ENCODE measurements around the gene ARF5.

Gene ARF5

DNA sequence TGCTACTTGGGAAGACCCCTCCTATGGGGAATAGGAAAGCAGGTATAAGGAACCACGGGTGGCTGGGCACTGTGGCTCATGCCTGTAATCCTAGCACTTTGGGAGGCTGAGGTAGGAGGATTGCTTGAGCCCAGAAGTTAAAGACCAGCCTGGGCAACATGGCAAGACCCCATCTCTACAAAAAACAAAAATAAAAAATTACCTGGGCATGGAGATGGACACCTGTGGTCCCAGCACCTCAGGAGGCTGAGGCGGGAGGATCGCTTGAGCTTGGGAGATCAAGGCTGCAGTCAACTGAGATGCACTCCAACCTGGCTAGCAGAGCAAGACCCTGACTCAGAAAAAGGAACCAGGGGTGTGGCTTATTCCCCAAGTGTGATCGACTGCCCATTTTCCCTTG is 4.3 kb downstream of the ARF5 start:
- Histone ChIP-seq H3K4me2 (ENCODE audit: low read depth, low read length) (no peak overlapping the region), H3K79me2 (ENCODE audit: low read length) (peaks cover 18% of the 10 kb centered on the region)

DNA sequence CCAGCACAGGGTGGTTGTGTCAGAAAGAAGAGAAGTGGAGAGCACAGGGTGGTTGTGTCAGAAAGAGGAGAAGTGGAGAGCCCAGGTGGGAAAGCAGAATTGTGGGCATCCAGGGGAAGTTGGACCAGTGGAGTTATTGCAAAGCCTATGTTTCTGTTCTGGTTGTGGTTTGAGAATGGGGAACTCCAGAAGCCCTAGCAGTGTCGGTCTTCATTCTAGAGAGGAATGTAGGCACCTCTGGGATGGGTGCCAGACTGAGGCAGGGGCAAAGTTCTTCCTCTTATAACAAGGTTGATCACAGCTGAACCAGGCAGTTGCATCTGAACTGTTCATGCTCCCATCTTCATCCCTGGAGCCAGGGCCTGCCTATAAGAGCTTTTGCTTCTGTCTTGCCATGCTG is 6.3 kb downstream of the ARF5 start:
- peaks cover 8% of the 10 kb centered on the region; the same call in 1 of the 2 replicates for H3K36me3 ChIP-seq (replicated peaks; ENCODE audit: insufficient read depth, low read length)
- no peak overlapping the region for H3K9ac ChIP-seq (ENCODE audit: low read length)
- H3K9me2 ChIP-seq (replicated peaks; ENCODE audit: insufficient read depth, low read length): no peaks in the 10 kb centered on the region
- peaks cover 6% of the 10 kb centered on the region for H3K79me2 ChIP-seq (ENCODE audit: low read length)
- DNase-seq: no peak
- H3K4me2 ChIP-seq (ENCODE audit: low read depth, low read length): no peak overlapping the region
- H3K27me3 ChIP-seq (replicated peaks; ENCODE audit: insufficient read depth, low read length): no peaks in the 10 kb centered on the region
- H3K27ac ChIP-seq (ENCODE audit: low read length): no peak overlapping the region
- H3K4me1 ChIP-seq (ENCODE audit: low read length): peaks cover 2% of the 10 kb centered on the region; the same call in 1 of the 2 replicates
- TF ChIP-seq, protein P1, sequence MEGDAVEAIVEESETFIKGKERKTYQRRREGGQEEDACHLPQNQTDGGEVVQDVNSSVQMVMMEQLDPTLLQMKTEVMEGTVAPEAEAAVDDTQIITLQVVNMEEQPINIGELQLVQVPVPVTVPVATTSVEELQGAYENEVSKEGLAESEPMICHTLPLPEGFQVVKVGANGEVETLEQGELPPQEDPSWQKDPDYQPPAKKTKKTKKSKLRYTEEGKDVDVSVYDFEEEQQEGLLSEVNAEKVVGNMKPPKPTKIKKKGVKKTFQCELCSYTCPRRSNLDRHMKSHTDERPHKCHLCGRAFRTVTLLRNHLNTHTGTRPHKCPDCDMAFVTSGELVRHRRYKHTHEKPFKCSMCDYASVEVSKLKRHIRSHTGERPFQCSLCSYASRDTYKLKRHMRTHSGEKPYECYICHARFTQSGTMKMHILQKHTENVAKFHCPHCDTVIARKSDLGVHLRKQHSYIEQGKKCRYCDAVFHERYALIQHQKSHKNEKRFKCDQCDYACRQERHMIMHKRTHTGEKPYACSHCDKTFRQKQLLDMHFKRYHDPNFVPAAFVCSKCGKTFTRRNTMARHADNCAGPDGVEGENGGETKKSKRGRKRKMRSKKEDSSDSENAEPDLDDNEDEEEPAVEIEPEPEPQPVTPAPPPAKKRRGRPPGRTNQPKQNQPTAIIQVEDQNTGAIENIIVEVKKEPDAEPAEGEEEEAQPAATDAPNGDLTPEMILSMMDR (IDR thresholded peaks at IDR 0.05; ENCODE audit: low read length): no peak
- no peak for TF ChIP-seq EZH2phosphoT487 (IDR thresholded peaks at IDR 0.05; ENCODE audit: low read length)
- no peak for TF ChIP-seq EZH2 (optimal IDR thresholded peaks at IDR 0.05; ENCODE audit: low read depth, low read length)
- no peaks in the 10 kb centered on the region for H3K9me3 ChIP-seq (replicated peaks; ENCODE audit: insufficient read depth, low read length)
- no peaks in the 10 kb centered on the region for H4K20me1 ChIP-seq (ENCODE audit: insufficient read depth, low read length)
- H2AFZ ChIP-seq (ENCODE audit: low read length): no peak overlapping the region
- no peak overlapping the region for H3K4me3 ChIP-seq (ENCODE audit: low read length)
- no peaks in the 10 kb centered on the region for H3F3A ChIP-seq (ENCODE audit: insufficient read depth, low read length)

More for the DNA sequence above, 4.3 kb downstream of the ARF5 start:
- Histone ChIP-seq H2AFZ (ENCODE audit: low read length) (no peak overlapping the region), H3K27me3 (replicated peaks; ENCODE audit: insufficient read depth, low read length) (no peaks in the 10 kb centered on the region), H3F3A (ENCODE audit: insufficient read depth, low read length) (no peaks in the 10 kb centered on the region), H3K4me3 (ENCODE audit: low read length) (no peak overlapping the region), H4K20me1 (ENCODE audit: insufficient read depth, low read length) (no peaks in the 10 kb centered on the region), H3K4me1 (ENCODE audit: low read length) (peaks cover 9% of the 10 kb centered on the region), H3K9me3 (replicated peaks; ENCODE audit: insufficient read depth, low read length) (no peaks in the 10 kb centered on the region), H3K9me2 (replicated peaks; ENCODE audit: insufficient read depth, low read length) (no peaks in the 10 kb centered on the region), H3K9ac (ENCODE audit: low read length) (no peak overlapping the region), H3K27ac (ENCODE audit: low read length) (no peak overlapping the region), H3K36me3 (replicated peaks; ENCODE audit: insufficient read depth, low read length) (peaks cover 8% of the 10 kb centered on the region; the same call in 1 of the 2 replicates)
- TF ChIP-seq, protein P1 (IDR thresholded peaks at IDR 0.05; ENCODE audit: low read length): no peak
- TF ChIP-seq EZH2 (optimal IDR thresholded peaks at IDR 0.05; ENCODE audit: low read depth, low read length) (no peak), EZH2phosphoT487 (IDR thresholded peaks at IDR 0.05; ENCODE audit: low read length) (no peak)
- no peak for DNase-seq

DNA sequence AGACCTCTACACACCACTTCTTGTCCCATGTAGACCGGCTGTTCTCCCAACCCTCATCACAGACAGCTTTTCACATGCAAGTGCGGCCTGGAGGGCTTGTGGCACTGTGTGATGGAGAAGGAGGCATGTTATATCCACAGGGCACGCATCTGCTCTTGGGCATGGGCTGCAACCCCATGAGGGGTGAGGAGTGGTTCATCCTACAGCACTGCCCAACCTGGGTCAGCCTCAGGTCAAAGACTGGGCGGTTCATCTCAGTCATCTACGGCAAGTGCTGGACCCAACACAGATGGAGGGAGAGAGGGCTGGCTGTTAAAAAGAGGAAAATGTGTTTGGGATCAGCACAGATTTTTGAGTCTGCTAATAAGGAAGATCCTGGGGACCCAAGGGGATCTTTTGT is 7.5 kb downstream of the ARF5 start:
- TF ChIP-seq EZH2 (optimal IDR thresholded peaks at IDR 0.05; ENCODE audit: low read depth, low read length) (no peak), EZH2phosphoT487 (IDR thresholded peaks at IDR 0.05; ENCODE audit: low read length) (no peak)
- TF ChIP-seq, protein P1 (IDR thresholded peaks at IDR 0.05; ENCODE audit: low read length): no peak
- H2AFZ ChIP-seq (ENCODE audit: low read length): no peak overlapping the region

More for the DNA sequence above, 7.5 kb downstream of the ARF5 start:
- Histone ChIP-seq H3K4me3 (ENCODE audit: low read length) (no peak overlapping the region), H3K4me1 (ENCODE audit: low read length) (no peaks in the 10 kb centered on the region), H3K27me3 (replicated peaks; ENCODE audit: insufficient read depth, low read length) (no peaks in the 10 kb centered on the region), H3K4me2 (ENCODE audit: low read depth, low read length) (no peak overlapping the region), H4K20me1 (ENCODE audit: insufficient read depth, low read length) (no peaks in the 10 kb centered on the region), H3K9me2 (replicated peaks; ENCODE audit: insufficient read depth, low read length) (no peaks in the 10 kb centered on the region), H3K9ac (ENCODE audit: low read length) (no peak overlapping the region), H3K9me3 (replicated peaks; ENCODE audit: insufficient read depth, low read length) (no peaks in the 10 kb centered on the region), H3K79me2 (ENCODE audit: low read length) (no peaks in the 10 kb centered on the region), H3K27ac (ENCODE audit: low read length) (no peak overlapping the region), H3K36me3 (replicated peaks; ENCODE audit: insufficient read depth, low read length) (peaks cover 4% of the 10 kb centered on the region; the same call in 1 of the 2 replicates), H3F3A (ENCODE audit: insufficient read depth, low read length) (no peaks in the 10 kb centered on the region)
- DNase-seq: no peak
